BE2C (cell line): ENCODE data around the gene PASK. TPM values are rescaled to one million over a fixed set of nuclear protein-coding genes. Genes with fewer than 3 reads are reported as not detected.
"Not testable (repeated sequence)": the region's sequence is repeated elsewhere in the genome, so short reads cannot be mapped to it uniquely, and the experiment has no call there.

Experiments used
- DNase-seq: peaks from one replicate; pipeline ENCODE4 v3.0.0-alpha.2; 2020
- H3K27me3 ChIP-seq: fragments of 250-450 bp; sonication (Bioruptor Pico); 2 replicates; pipeline ENCODE4 v1.5.1; 2020; ENCODE audit warnings: mild to moderate bottlenecking
- H3K36me3 ChIP-seq: fragments of 250-450 bp; sonication (Bioruptor Pico); 2 replicates; pipeline ENCODE4 v1.5.1; 2020; ENCODE audit warnings: mild to moderate bottlenecking
- H3K4me1 ChIP-seq: fragments of 250-450 bp; sonication (Bioruptor Pico); 2 replicates; pipeline ENCODE4 v1.5.1; 2020
- H3K4me3 ChIP-seq: 2 replicates; pipeline ENCODE4 v1.5.1; 2011; ENCODE audit warnings: low read depth, low read length
- H3K9me3 ChIP-seq: fragments of 250-450 bp; sonication (Bioruptor Pico); 2 replicates; pipeline ENCODE4 v1.5.1; 2020
- polyA plus RNA-seq: library from polyadenylated mRNA; unstranded; fragments of >200 nt; gene quantifications from one replicate; pipeline ENCODE4 v1.2.1, GENCODE V29; 2012; ENCODE audit warnings: low read depth, missing spikeins; ENCODE audit not compliant: insufficient read length, insufficient read depth
- TF ChIP-seq, protein P1 (sequence below): IDR thresholded peaks from 2 replicates; pipeline ENCODE4 v1.5.1; 2012; ENCODE audit warnings: mild to moderate bottlenecking, low read depth, low read length

PASK gene
- polyA plus RNA-seq, result 4.1 TPM

DNA sequence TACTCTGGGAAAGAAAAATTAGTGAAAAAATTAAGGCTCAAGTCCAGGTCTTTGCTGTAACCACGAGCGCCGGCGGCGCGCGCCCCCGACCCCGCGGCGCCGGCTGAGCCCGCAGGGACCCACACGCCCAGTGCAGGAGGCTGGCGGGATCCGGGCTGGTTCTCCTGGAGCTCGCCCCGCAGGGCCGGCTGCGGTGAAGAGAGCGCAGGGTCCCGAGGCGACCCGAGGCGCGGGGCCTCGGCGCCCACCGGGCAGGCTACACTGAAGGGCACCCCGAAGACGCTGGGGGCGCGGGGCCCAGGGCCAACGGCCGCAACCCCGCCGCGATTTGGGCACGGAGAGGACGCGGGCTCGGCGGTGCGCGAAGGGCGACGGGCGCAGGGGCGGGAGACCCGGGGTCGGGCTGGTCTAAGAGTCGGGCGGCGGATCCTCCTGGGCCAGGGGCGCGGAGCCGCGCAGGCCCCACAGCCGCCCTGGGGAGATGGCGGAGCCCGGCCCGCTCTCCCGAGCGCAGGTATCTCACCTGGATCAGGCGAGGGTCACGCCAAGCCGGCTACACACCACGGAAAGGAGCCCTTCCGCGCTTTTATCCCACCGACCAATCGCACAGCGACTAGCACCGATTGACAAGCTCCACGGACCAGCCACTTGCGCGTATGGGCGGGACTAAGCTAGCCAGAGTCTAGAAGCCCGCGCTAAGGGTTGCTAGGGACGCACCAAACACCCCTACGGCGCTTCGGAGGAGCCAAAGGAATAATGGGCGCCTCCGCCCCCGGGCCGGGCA lies at the start of gene PASK:
TSS of gene PASK (minus strand) at position 582 of the 784 bp plus-strand sequence. CDS start 6,440 bp downstream, outside the sequence.
- H3K4me3 ChIP-seq, result peak within 1 kb of the TSS; percentile 82
- no peaks in the 10 kb centered on the region for H3K4me1 ChIP-seq
- no peaks in the 10 kb centered on the region for H3K9me3 ChIP-seq
- DNase-seq, result peak; percentile 96
- TF ChIP-seq, protein P1, sequence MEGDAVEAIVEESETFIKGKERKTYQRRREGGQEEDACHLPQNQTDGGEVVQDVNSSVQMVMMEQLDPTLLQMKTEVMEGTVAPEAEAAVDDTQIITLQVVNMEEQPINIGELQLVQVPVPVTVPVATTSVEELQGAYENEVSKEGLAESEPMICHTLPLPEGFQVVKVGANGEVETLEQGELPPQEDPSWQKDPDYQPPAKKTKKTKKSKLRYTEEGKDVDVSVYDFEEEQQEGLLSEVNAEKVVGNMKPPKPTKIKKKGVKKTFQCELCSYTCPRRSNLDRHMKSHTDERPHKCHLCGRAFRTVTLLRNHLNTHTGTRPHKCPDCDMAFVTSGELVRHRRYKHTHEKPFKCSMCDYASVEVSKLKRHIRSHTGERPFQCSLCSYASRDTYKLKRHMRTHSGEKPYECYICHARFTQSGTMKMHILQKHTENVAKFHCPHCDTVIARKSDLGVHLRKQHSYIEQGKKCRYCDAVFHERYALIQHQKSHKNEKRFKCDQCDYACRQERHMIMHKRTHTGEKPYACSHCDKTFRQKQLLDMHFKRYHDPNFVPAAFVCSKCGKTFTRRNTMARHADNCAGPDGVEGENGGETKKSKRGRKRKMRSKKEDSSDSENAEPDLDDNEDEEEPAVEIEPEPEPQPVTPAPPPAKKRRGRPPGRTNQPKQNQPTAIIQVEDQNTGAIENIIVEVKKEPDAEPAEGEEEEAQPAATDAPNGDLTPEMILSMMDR, result no peak
- H3K36me3 ChIP-seq, result no peaks in the 10 kb centered on the region
- no peaks in the 10 kb centered on the region for H3K27me3 ChIP-seq

DNA sequence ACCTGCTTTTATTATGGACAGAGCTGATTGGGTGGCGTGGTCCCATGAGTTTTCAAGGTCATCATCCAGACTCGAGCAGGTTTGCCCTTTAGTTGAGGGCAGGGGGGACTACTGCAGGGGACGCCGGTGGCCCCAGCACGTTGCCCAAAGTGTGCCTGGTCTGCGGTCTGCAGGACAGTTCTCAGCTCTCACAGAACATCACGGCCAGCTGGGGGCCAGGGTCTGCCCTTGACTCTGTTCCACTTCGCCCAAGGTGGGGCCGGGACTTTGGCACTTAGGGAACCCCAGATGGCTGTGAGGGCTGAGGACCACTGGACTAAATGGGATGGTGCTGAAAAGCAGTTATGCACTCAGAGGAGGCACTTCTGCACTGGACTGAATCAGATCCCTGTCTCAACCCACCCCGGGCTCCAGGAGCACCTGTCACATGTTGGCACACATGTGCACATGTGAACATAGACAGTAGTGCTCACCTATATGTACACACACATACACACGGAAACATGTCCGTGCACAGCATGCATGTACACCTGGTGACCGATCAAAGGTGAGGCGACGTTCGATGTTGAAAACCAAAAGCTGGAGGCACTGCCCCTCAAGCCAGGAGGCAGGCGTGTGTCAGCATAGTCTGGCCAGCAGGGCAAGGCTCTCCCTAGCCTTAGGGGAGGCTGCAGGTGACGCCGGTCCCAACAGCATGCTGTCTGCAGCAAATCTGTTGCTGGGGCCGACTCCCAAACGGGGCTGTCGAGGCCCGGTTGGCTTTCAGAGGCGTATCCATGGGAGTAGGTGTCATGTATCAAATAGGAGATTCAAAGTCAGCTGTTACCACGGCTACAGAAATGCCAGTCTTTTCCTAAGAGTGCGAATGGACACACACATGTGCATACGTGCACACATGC lies 49.4 kb upstream of the PASK start:
- TF ChIP-seq, protein P1, result no peak
- no peak overlapping the region for H3K4me3 ChIP-seq

DNA sequence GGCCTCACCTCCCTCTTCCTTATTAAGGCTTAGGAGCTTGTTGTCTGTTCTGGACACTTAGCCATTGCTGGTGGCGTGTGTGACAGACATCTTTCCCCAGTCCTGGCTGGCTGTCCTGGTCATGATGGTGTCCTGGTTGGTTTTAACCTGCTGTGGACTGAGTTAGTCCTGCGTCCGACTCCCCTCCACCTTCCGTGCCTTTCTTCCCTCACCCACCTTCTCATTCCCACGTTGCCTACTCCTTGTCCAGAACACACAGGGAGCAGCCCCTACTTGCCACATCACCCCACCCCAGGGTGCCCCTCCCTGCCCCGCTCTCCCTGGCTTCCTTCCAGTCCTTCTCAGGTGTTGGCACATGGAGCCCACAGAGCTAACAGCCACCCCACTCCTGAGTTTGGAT lies 48.7 kb upstream of the PASK start:
- TF ChIP-seq, protein P1, result no peak
- no peak for DNase-seq
- Histone ChIP-seq H3K27me3 (no peaks in the 10 kb centered on the region), H3K36me3 (no peaks in the 10 kb centered on the region), H3K4me1 (no peaks in the 10 kb centered on the region), H3K4me3 (no peak overlapping the region), H3K9me3 (no peaks in the 10 kb centered on the region)

More for the DNA sequence above, 49.4 kb upstream of the PASK start:
- no peak for DNase-seq
- no peaks in the 10 kb centered on the region for H3K36me3 ChIP-seq
- H3K27me3 ChIP-seq, result no peaks in the 10 kb centered on the region
- H3K4me1 ChIP-seq, result no peaks in the 10 kb centered on the region
- no peaks in the 10 kb centered on the region for H3K9me3 ChIP-seq

DNA sequence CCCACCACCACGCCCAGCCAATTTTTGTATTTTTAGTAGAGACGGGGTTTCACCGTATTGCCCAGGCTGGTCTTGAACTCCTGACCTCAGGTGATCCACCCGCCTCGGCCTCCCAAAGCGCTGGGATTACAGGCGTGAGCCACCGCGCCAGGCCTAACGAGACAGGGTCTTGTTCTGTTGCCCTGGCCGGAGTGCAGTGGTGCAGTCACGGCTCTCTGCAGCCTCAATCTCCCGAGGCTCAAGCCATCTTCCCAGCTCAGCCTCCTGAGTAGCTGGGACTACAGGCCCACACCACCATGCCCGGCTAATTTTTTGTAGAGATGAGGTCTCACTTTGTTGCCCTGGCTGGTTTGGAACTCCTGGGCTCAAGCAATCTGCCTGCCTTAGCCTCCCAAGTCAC lies 48.0 kb upstream of the PASK start:
- not testable (repeated sequence) for H3K9me3 ChIP-seq, H3K4me1 ChIP-seq, H3K36me3 ChIP-seq, DNase-seq, H3K27me3 ChIP-seq, H3K4me3 ChIP-seq

DNA sequence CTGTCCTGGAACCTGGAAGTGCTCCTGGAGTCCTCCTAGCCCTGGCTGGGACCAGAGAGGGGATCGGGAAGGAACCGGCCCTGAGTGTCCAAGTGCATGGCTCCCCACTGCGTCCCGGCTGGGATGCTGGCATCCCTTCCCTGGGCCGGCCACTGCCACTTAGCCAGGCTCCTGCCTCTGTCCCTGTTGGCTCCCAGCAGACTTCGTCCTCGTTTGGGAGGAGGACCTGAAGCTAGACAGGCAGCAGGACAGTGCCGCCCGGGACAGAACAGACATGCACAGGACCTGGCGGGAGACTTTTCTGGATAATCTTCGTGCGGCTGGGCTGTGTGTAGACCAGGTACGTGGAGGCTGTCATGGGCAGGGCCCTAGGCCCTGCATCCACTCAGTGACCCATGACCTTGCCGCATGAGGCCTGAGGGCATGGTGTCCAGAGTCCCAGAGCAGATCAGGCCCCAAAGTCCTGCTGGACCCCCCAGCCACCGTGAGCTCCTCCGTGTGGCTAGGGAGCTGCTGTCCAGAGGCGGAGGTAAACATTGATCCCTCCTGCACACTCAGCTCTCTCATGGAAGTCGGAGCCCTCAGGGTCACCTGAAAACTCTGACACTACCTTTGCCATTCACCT lies 46.3 kb upstream of the PASK start:
- Histone ChIP-seq H3K4me3 (no peak overlapping the region), H3K9me3 (no peaks in the 10 kb centered on the region), H3K4me1 (no peaks in the 10 kb centered on the region), H3K27me3 (no peaks in the 10 kb centered on the region), H3K36me3 (no peaks in the 10 kb centered on the region)
- no peak for DNase-seq
- TF ChIP-seq, protein P1, result no peak

DNA sequence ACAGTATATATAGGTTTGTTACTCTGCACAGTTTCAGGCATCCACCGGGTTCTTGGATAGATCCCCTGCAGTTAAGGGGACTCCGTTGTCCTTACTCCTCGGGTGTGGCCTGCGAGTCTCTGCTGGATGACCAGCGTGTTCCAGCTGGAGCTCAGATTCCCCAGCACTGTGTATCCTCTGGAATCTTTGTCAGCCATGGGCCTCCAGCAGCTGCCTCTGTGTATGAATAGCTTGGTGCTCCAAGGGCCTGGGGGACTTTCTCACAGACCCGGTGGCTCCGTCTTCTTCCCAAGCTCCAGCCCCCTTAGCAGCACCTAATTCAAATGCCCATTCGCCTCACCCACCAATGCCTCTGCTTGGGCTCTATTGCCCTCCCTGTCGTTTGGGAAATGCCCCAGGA lies 45.5 kb upstream of the PASK start:
- no peaks in the 10 kb centered on the region for H3K36me3 ChIP-seq
- TF ChIP-seq, protein P1, result no peak
- no peaks in the 10 kb centered on the region for H3K9me3 ChIP-seq

More for the DNA sequence above, 45.5 kb upstream of the PASK start:
- no peaks in the 10 kb centered on the region for H3K4me1 ChIP-seq
- no peaks in the 10 kb centered on the region for H3K27me3 ChIP-seq
- DNase-seq, result no peak
- H3K4me3 ChIP-seq, result no peak overlapping the region
